ENCODE results near the gene RFPL1. TPM values are rescaled to one million over a fixed set of nuclear protein-coding genes. Genes with fewer than 3 reads are reported as not detected.

The RFPL1 gene
- total RNA-seq, 1 experiment from 2014 or later = not detected

- Mint-ChIP-seq H3K27ac (ENCODE audit: low read depth, unreplicated experiment) (no peak overlapping the region), H3K36me3 (ENCODE audit: insufficient read depth, unreplicated experiment) (no peaks in the 10 kb centered on the region), H3K27me3 (ENCODE audit: insufficient read depth, unreplicated experiment) (peaks cover 44% of the 10 kb centered on the region), H3K4me1 (ENCODE audit: insufficient read depth, unreplicated experiment) (peaks cover 6% of the 10 kb centered on the region), H3K4me3 (ENCODE audit: unreplicated experiment) (no peak overlapping the region), H3K9me3 (ENCODE audit: unreplicated experiment) (no peaks in the 10 kb centered on the region)
- BruUV-seq (replicated peaks) = no TSS peak
- no peak for DNase-seq (ENCODE audit: unreplicated experiment)
- intact Hi-C loops (cut with micrococcal nuclease) = no loop called here
- no peak for TF ChIP-seq CTCF (IDR thresholded peaks at IDR 0.05; ENCODE audit: unreplicated experiment)
- POLR2A ChIA-PET = no interaction called here
- CTCF ChIA-PET = interaction anchor here (0.6 to 1.8 kb wide), 3 partner anchors 10 to 57 kb away, joined by 3 to 10 read pairs (median 3); no protein-coding TSS in a partner anchor
Measured at GRCh38 chr22:29480512-29481264, 42.3 kb downstream of the RFPL1 start.

- Mint-ChIP-seq H3K27ac (ENCODE audit: low read depth, unreplicated experiment) (no peak overlapping the region), H3K4me1 (ENCODE audit: insufficient read depth, unreplicated experiment) (peaks cover 6% of the 10 kb centered on the region), H3K4me3 (ENCODE audit: unreplicated experiment) (no peak overlapping the region), H3K9me3 (ENCODE audit: unreplicated experiment) (no peaks in the 10 kb centered on the region), H3K36me3 (ENCODE audit: insufficient read depth, unreplicated experiment) (no peaks in the 10 kb centered on the region), H3K27me3 (ENCODE audit: insufficient read depth, unreplicated experiment) (peaks cover 37% of the 10 kb centered on the region)
- ChIA-PET CTCF (interaction anchor here (1.3 to 1.8 kb wide), 2 partner anchors 10 to 95 kb away, joined by 4 to 10 read pairs; no protein-coding TSS in a partner anchor), POLR2A (no interaction called here)
- BruUV-seq (replicated peaks) = no TSS peak
- peak; percentile 13 for DNase-seq (ENCODE audit: unreplicated experiment)
- intact Hi-C loops (cut with micrococcal nuclease) = no loop called here
- TF ChIP-seq CTCF (IDR thresholded peaks at IDR 0.05; ENCODE audit: unreplicated experiment) = no peak
Measured at GRCh38 chr22:29481265-29482000, 43.0 kb downstream of the RFPL1 start.

- POLR2A ChIA-PET = interaction anchor here (0.5 kb wide), 1 partner anchor 23 kb away, joined by 3 read pairs; no protein-coding TSS in a partner anchor
- H3K27me3 Mint-ChIP-seq (ENCODE audit: insufficient read depth, unreplicated experiment) = peaks cover 30% of the 10 kb centered on the region
- H3K27ac Mint-ChIP-seq (ENCODE audit: low read depth, unreplicated experiment) = no peak overlapping the region
- CTCF ChIA-PET = interaction anchor here (0.6 to 1.8 kb wide), 4 partner anchors 11 to 881 kb away, joined by 3 to 10 read pairs (median 4); no protein-coding TSS in a partner anchor
- no TSS peak for BruUV-seq (replicated peaks)
- H3K4me1 Mint-ChIP-seq (ENCODE audit: insufficient read depth, unreplicated experiment) = peaks cover 2% of the 10 kb centered on the region
- no peak overlapping the region for H3K4me3 Mint-ChIP-seq (ENCODE audit: unreplicated experiment)
- no peaks in the 10 kb centered on the region for H3K9me3 Mint-ChIP-seq (ENCODE audit: unreplicated experiment)
- DNase-seq (ENCODE audit: unreplicated experiment) = no peak
- no peak for TF ChIP-seq CTCF (IDR thresholded peaks at IDR 0.05; ENCODE audit: unreplicated experiment)
- intact Hi-C loops (cut with micrococcal nuclease) = no loop called here
- H3K36me3 Mint-ChIP-seq (ENCODE audit: insufficient read depth, unreplicated experiment) = no peaks in the 10 kb centered on the region
Measured at GRCh38 chr22:29482253-29482652, 43.9 kb downstream of the RFPL1 start.

GRCh38 chr22:29482726-29483125 lies 44.3 kb downstream of the RFPL1 start:
- CTCF ChIA-PET = interaction anchor here (0.6 to 1.8 kb wide), 3 partner anchors 12 to 881 kb away, joined by 3 to 10 read pairs (median 4); no protein-coding TSS in a partner anchor
- no TSS peak for BruUV-seq (replicated peaks)
- H3K27me3 Mint-ChIP-seq (ENCODE audit: insufficient read depth, unreplicated experiment) = peaks cover 26% of the 10 kb centered on the region

More at GRCh38 chr22:29482726-29483125, 44.3 kb downstream of the RFPL1 start:
- POLR2A ChIA-PET = interaction anchor here (0.5 kb wide), 1 partner anchor 23 kb away, joined by 3 read pairs; no protein-coding TSS in a partner anchor
- Mint-ChIP-seq H3K4me3 (ENCODE audit: unreplicated experiment) (no peak overlapping the region), H3K36me3 (ENCODE audit: insufficient read depth, unreplicated experiment) (no peaks in the 10 kb centered on the region), H3K27ac (ENCODE audit: low read depth, unreplicated experiment) (no peak overlapping the region), H3K9me3 (ENCODE audit: unreplicated experiment) (no peaks in the 10 kb centered on the region), H3K4me1 (ENCODE audit: insufficient read depth, unreplicated experiment) (no peaks in the 10 kb centered on the region)
- intact Hi-C loops (cut with micrococcal nuclease) = no loop called here
- no peak for TF ChIP-seq CTCF (IDR thresholded peaks at IDR 0.05; ENCODE audit: unreplicated experiment)
- no peak for DNase-seq (ENCODE audit: unreplicated experiment)

Data from MCF 10A (cell line).